Adrenal gland (tissue), 5 donors: ENCODE results near the gene F7.

Experiments used
- POLR2A ChIP-seq, 2 donors: fragments of 450-650 bp; IDR thresholded peaks; one replicate each; pipeline ENCODE4 v1.6.1; 2017; ENCODE audit warnings: antibody characterized with exemption in 2 of 2, mild to moderate bottlenecking in 2 of 2, moderate library complexity in 1 of 2
- TF ChIP-seq, protein P1 (sequence below), 6 experiments: fragments of 450-650 bp in 4 of 6; fragments of 200-600 bp in 2 of 6; sonication (generic) in 1 of 6; IDR thresholded peaks; 1 replicate in 5 of 6; 2 replicates in 1 of 6; pipeline versions ENCODE4 v1.5.1 to v1.8.0; 2016 to 2021; ENCODE audit warnings: antibody characterized with exemption in 6 of 6, mild to moderate bottlenecking in 2 of 6, moderate library complexity in 1 of 6
- donor health status: DM: no; HTN: no; CAD: no.

DNA sequence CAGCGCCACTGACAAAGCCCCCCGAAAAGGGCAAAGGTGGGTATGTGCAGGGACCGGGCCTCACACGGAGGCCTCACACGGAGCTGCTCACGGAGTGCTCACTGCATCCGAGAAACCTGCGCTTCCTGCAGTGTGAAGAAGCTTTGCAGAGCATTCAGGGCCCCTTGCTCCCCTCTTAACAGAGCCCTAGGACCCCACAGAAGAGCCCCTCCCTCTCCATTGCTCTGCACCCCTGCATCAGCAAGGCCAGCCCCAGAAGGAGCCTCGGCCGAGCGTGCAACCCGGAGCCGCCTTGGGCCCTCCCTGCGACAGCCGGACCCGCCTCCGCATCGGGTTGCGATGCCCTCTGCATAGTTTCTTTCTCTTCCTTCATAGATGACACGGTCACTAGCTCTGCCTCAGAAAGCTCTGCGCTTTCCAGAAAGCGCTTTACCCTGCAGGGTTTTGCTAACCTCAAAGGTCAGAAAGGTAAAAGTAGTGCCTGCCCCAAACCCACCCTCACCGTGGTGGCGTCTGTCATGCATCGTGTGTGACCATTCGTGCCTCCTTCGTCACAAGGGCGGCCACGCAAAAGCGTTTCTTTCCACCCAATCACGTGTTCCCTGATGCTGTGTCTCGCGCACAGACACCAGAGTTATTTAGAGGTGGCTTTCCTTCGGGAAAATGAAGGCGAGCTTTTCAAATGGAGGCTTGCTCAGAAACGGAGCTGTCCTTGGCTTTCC, 15.7 kb upstream of the F7 start:
- TF ChIP-seq, protein P1, sequence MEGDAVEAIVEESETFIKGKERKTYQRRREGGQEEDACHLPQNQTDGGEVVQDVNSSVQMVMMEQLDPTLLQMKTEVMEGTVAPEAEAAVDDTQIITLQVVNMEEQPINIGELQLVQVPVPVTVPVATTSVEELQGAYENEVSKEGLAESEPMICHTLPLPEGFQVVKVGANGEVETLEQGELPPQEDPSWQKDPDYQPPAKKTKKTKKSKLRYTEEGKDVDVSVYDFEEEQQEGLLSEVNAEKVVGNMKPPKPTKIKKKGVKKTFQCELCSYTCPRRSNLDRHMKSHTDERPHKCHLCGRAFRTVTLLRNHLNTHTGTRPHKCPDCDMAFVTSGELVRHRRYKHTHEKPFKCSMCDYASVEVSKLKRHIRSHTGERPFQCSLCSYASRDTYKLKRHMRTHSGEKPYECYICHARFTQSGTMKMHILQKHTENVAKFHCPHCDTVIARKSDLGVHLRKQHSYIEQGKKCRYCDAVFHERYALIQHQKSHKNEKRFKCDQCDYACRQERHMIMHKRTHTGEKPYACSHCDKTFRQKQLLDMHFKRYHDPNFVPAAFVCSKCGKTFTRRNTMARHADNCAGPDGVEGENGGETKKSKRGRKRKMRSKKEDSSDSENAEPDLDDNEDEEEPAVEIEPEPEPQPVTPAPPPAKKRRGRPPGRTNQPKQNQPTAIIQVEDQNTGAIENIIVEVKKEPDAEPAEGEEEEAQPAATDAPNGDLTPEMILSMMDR (IDR thresholded peaks at IDR 0.05), result no peak
- TF ChIP-seq POLR2A (IDR thresholded peaks at IDR 0.05), result no peak
